Epithelial cell of esophagus (primary cell): ENCODE measurements around the gene CNTNAP2.

Experiments used
- DNase-seq: peaks from one replicate; pipeline ENCODE4 v3.0.0; 2010; ENCODE audit warnings: low read depth
- H3K4me3 ChIP-seq: 2 replicates; pipeline ENCODE4 v1.5.1; 2011; ENCODE audit warnings: mild to moderate bottlenecking, low read length, control low read depth
- TF ChIP-seq, protein P1 (sequence below): IDR thresholded peaks from 2 replicates; pipeline ENCODE4 v1.5.1; 2011; ENCODE audit warnings: low read depth, mild to moderate bottlenecking, low read length, control low read depth, inconsistent platforms; ENCODE audit not compliant: insufficient read depth; ENCODE audit errors: missing control alignments

Gene CNTNAP2

DNA sequence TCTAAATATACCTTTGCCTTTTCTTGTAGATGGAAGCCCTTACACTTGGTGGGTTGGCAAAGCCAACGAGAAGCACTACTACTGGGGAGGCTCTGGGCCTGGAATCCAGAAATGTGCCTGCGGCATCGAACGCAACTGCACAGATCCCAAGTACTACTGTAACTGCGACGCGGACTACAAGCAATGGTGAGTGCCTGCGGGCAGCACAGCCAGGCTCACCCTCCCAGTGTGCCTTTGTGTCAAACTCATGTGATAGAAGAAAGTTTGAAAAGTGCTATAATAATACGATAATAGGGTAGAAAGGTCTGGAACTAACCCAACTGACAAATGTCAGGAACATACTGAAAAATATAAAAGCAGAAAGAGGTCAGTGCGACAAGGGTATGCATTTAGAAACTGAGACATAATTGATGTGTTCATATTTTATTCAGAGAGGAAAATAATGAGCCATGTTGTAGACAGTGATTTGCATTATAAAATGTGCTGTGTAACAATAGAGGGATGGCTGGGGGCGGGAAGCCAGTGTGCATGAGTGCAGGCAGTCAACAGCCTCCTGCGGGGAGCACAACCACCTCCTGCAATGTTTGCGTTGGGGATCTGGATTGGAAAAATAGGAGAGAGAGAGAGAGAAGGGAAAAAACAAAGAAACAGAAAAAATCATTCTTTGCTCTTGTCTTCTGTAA, 1787.1 kb downstream of the CNTNAP2 start:
- H3K4me3 ChIP-seq = no peak overlapping the region
- DNase-seq = no peak
- TF ChIP-seq, protein P1, sequence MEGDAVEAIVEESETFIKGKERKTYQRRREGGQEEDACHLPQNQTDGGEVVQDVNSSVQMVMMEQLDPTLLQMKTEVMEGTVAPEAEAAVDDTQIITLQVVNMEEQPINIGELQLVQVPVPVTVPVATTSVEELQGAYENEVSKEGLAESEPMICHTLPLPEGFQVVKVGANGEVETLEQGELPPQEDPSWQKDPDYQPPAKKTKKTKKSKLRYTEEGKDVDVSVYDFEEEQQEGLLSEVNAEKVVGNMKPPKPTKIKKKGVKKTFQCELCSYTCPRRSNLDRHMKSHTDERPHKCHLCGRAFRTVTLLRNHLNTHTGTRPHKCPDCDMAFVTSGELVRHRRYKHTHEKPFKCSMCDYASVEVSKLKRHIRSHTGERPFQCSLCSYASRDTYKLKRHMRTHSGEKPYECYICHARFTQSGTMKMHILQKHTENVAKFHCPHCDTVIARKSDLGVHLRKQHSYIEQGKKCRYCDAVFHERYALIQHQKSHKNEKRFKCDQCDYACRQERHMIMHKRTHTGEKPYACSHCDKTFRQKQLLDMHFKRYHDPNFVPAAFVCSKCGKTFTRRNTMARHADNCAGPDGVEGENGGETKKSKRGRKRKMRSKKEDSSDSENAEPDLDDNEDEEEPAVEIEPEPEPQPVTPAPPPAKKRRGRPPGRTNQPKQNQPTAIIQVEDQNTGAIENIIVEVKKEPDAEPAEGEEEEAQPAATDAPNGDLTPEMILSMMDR = no peak

DNA sequence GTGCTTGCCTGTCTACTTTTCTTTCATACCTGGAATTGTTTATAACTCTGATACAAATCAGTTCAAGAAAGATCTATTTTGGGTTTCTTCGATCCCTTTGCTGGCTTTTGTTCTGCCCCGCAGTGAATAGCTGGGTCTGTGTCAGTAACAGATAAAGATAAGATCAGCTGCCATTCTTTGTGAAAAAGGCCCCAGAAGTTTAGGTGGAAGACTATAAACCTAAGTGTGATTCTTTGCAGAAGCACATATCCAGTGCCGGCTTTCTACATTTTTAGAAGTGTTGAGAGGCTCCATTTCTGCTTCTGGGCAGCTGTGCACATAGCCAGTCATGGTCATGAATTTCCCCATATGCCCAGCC, 1787.6 kb downstream of the CNTNAP2 start:
- H3K4me3 ChIP-seq = no peak overlapping the region
- no peak for DNase-seq
- TF ChIP-seq, protein P1 = no peak

DNA sequence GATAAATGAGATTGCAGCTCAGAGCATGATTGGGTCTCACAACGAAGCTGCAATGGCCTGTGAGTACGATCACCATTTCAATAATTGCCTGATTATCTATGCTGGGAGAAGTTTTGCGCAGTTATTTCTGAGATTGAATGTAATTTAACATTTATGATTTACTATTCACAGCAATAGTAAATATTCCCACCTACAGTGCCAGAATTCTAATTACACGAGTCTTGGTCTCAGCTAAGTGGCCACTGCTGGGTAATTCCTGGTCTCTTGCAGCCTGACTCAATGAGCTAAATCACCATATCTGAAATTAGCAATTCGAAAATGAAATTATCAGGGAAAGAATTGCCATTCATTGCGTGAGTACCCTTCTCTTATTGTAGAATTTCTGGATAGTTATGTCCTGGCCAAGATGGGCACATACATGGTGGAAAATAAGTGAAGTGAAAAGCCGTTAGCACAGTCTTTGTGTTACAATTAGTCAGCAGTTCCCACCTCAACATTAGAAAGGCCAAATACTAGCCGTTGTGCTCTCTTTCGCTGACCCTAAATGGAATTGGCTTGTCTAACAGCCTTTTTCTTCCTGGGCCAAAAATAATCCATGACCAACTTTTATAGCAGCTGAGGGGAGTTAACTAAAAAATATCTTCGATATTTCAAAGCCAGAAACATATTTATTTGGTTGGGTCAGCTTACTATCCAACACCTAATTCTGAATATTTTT, 1793.0 kb downstream of the CNTNAP2 start:
- TF ChIP-seq, protein P1 = no peak
- H3K4me3 ChIP-seq = no peak overlapping the region
- DNase-seq = no peak

DNA sequence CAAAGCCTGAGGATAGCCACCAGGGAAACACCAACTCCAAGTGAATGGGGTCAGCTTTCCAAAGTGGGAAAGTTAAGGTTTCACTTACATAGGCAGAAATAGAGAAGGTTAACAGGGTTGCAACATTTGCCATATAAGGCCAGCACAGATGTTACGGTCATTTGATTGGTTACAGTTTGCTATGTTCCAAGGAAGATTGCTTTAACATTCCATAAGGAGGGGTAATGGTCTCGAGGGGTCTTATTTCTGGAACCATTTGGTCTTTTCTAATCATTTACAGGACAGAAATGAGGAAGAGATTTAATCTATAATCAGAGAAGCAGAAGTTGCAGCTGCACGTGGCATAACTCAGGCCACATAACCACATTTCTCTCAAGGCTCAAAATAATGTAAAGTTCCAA, 1794.6 kb downstream of the CNTNAP2 start:
- TF ChIP-seq, protein P1 = no peak
- H3K4me3 ChIP-seq = no peak overlapping the region
- no peak for DNase-seq

DNA sequence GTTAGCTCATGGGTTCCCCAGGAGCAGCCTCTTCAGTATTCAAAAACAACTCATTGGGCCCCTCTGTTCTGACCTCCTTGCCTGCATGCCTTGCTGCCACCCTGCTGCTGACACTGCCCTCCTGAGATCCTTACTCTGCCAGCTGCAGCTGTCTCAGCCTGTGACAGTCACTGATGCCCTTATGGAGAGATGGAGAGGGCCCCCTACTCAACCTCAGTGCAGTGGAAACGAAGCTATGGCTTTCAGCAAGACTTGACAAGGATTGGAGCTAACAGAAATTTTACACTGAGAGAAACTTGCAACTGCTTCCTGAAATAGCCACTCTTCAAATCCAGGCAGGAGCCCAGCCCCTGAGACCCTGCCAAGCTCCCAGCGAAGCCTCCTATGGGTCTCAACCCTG, 1795.7 kb downstream of the CNTNAP2 start:
- TF ChIP-seq, protein P1 = no peak
- DNase-seq = no peak
- H3K4me3 ChIP-seq = no peak overlapping the region

DNA sequence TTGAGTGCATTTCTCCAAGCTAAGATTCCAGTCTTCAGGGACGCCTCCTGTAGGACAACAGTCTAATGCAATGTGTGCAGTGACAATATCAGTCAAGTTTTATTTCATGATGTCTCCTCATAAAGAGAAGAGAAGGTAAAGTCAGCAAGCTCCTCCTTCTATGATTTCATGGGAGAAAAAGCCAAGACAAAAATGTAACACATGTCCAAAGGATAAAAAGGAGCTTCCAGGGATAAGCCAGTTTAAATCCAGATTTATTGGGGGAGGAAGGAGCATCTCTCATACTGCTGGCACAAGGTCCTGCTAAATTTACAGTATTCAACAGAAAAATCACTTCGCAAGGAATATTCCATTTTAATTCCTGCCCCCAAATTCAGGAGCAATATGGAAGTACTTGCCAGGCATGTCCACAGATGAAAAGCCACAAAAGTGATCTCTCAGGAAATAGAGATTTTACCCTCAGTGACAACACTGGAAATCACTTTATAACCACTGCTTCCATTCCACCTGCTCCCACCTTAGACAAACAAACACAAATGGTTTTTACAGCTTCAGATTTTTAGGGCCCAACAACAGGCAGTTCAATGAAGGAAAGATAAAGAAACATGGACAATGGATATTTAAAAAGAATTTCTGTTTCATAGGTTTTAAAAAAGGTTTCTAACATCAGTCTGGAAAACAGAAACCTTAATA, 1796.5 kb downstream of the CNTNAP2 start:
- TF ChIP-seq, protein P1 = no peak
- no peak overlapping the region for H3K4me3 ChIP-seq
- no peak for DNase-seq
